Lower leg skin (tissue), 4 donors: ENCODE data around the gene MAPK13. TPM values are rescaled to one million over a fixed set of nuclear protein-coding genes. Genes with fewer than 3 reads are reported as not detected.

Experiments used
- DNase-seq, 2 donors: peaks; one replicate each; pipeline ENCODE4 v3.0.0-alpha.2; 2019; ENCODE audit warnings: low spot score in 2 of 2
- H3K4me3 ChIP-seq: fragments of 200-600 bp; sonication (generic); 2 replicates; pipeline ENCODE4 v1.5.1; 2017; ENCODE audit warnings: mild to moderate bottlenecking, low read depth; ENCODE audit not compliant: poor library complexity, severe bottlenecking
- CTCF ChIP-seq, 3 donors: fragments of 450-650 bp; IDR thresholded peaks; one replicate each; pipeline ENCODE4 v1.5.1; 2016; ENCODE audit warnings: antibody characterized with exemption in 3 of 3, mild to moderate bottlenecking in 3 of 3, moderate library complexity in 2 of 3
- POLR2A ChIP-seq, 2 donors: fragments of 450-650 bp; IDR thresholded peaks; one replicate each; pipeline ENCODE4 v1.6.1; 2016 to 2017; ENCODE audit warnings: antibody characterized with exemption in 2 of 2, mild to moderate bottlenecking in 1 of 2, moderate library complexity in 1 of 2
- WGBS, 2 donors: methylation state at CpG; one replicate each; pipeline ENCODE4 v1.1.5; 2018; 5-methylcytosine and 5-hydroxymethylcytosine counted together
- intact Hi-C: fragments of 100-400 bp; cut with DNase I; formaldehyde crosslinking; loops from one replicate; pipeline ENCODE4 v1.15.0; 2023; ENCODE audit warnings: low total_unique reads
- total RNA-seq, 4 donors: library from RNA; depleted of rRNA; stranded (reverse); fragments of >200 nt; gene quantifications; one replicate each; pipeline ENCODE4 v1.1.0, GENCODE V29; 2016

MAPK13 gene
- total RNA-seq, 4 donors from 2014 or later = 94.4 to 125 (median 116) TPM

- intact Hi-C loops = loop anchor here (5.0 kb wide), 1 partner anchor 67 kb away; the partner anchor contains the start of gene MAPK14
- TF ChIP-seq CTCF (IDR thresholded peaks at IDR 0.05) (no peak), POLR2A (IDR thresholded peaks at IDR 0.05) (no peak)
- 88 to 96% methylated on average over 2 of the region's 2 CpGs for WGBS, 2 donors
- H3K4me3 ChIP-seq = no peak overlapping the region
- DNase-seq = no peak
Observed at GRCh38 chr6:36094238-36094637, 36.1 kb upstream of the MAPK13 start.

- 10 to 11% methylated on average over 9 of the region's 9 CpGs for WGBS, 2 donors
- H3K4me3 ChIP-seq = no peak overlapping the region
- peak; percentile 80 to 98 for DNase-seq
- no peak for TF ChIP-seq POLR2A (IDR thresholded peaks at IDR 0.05)
- peak in 1 of 3 donors; percentile 72 for TF ChIP-seq CTCF (IDR thresholded peaks at IDR 0.05)
- intact Hi-C loops = loop anchor here (5.0 kb wide), 1 partner anchor 68 kb away; the partner anchor contains the start of gene MAPK14
Observed at GRCh38 chr6:36094753-36095496, 35.4 kb upstream of the MAPK13 start.

GRCh38 chr6:36095497-36096391 lies 34.6 kb upstream of the MAPK13 start:
- H3K4me3 ChIP-seq = no peak overlapping the region
- WGBS, 2 donors = 84 to 87% methylated on average over 8 of the region's 8 CpGs
- no peak for DNase-seq
- intact Hi-C loops = no loop called here
- TF ChIP-seq POLR2A (IDR thresholded peaks at IDR 0.05) = no peak
- TF ChIP-seq CTCF (IDR thresholded peaks at IDR 0.05) = peak in 1 of 3 donors; percentile 5

DNA sequence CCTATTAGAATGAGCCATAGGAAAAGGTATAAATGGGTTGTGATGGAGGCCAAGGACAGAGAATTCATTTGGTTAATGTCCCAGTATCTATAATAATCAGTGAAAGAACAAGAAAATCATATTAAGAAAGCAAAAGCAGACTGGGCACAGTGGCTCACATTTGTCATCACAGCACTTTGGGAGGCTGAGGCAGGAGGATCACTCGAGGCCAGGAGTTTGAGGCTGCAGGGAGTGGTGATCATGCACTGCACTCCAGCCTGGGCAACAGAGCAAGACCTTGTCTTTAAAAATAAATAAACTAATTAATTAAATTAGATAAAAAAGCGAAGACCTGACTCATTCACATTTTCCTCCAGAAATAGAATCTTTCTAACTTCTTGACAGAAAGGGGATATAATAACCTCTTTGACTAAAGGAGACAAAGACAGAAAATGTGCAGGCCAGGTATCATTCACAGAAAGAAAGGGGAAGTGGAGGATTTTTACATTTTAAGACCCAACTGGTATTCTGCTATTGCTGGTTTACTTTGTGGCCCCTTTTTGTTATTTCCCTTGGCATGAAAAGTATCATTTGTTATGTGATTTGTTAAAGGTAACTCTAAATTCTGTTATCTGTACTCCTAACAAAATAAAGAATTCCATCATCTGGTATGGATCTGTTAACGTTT lies 31.9 kb upstream of the MAPK13 start:
- TF ChIP-seq CTCF (IDR thresholded peaks at IDR 0.05) (no peak), POLR2A (IDR thresholded peaks at IDR 0.05) (no peak)
- no peak overlapping the region for H3K4me3 ChIP-seq
- intact Hi-C loops = no loop called here
- DNase-seq = no peak
- WGBS, 2 donors = 83 to 88% methylated on average over 3 of the region's 3 CpGs

DNA sequence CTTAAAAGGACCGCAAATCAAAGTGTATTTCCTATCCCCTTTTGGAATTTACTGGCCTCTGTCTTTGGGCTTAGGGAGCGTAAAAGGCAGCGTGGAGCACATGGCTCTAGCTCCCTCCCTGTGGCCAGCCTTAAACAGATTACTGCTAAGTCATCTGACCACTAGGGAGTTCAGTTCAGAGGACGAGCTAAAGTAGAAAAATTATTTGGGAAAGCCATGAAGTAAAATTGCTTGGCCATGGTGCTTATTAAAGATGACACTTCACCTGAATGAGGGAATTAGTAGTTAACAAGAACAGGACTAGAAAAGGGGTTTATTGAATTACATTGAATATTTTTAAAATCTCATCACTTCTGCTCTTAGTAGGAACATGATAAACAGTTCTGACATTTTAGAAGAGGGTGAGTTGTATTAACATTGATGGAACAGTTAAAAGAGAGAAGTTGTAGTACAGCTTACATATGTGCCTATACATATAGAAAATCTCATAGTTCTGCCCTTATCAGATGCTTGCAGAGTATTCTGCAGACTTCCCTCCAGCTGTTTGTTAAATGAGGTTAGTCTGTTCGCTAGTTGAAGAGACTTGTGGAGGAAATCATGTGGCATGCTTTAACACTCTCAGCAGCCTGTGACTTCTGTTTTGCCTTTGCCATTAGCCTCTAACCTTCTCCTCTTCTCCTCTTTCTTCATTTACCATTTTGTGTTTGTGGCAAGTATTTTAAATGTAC lies 31.2 kb upstream of the MAPK13 start:
- 74 to 77% methylated on average over 5 of the region's 5 CpGs for WGBS, 2 donors
- intact Hi-C loops = no loop called here
- H3K4me3 ChIP-seq = no peak overlapping the region
- no peak for DNase-seq
- TF ChIP-seq POLR2A (IDR thresholded peaks at IDR 0.05) = no peak
- TF ChIP-seq CTCF (IDR thresholded peaks at IDR 0.05) = no peak
